Vagina (tissue), 2 donors: ENCODE results near the gene LRRC3. TPM values are rescaled to one million over a fixed set of nuclear protein-coding genes. Genes with fewer than 3 reads are reported as not detected.

Experiments
- DNase-seq, 2 donors: peaks; one replicate each; pipeline ENCODE4 v3.0.0-alpha.2; 2017; ENCODE audit errors: extremely low spot score in 2 of 2
- H3K27ac ChIP-seq: fragments of 200-600 bp; sonication (generic); one replicate; pipeline ENCODE4 v1.5.1; 2019
- H3K27me3 ChIP-seq: fragments of 200-600 bp; sonication (generic); one replicate; pipeline ENCODE4 v1.5.1; 2019
- H3K36me3 ChIP-seq, 2 donors: fragments of 200-600 bp; sonication (generic); one replicate each; pipeline ENCODE4 v1.5.1; 2017 to 2019
- H3K4me1 ChIP-seq: fragments of 200-600 bp; sonication (generic); one replicate; pipeline ENCODE4 v1.5.1; 2019
- H3K4me3 ChIP-seq, 2 donors: fragments of 200-600 bp; sonication (generic); 1 replicate in 1 of 2; 2 replicates in 1 of 2; pipeline ENCODE4 v1.5.1; 2016 to 2019
- H3K9me3 ChIP-seq: fragments of 200-600 bp; sonication (generic); one replicate; pipeline ENCODE4 v1.5.1; 2019
- CTCF ChIP-seq, 3 experiments: fragments of 450-650 bp in 2 of 3; fragments of 200-600 bp in 1 of 3; sonication (generic) in 1 of 3; IDR thresholded peaks; one replicate each; pipeline ENCODE4 v1.5.1; 2017 to 2019; ENCODE audit warnings: antibody characterized with exemption in 3 of 3, mild to moderate bottlenecking in 2 of 3, moderate library complexity in 2 of 3
- POLR2A ChIP-seq, 2 donors: fragments of 450-650 bp; IDR thresholded peaks; one replicate each; pipeline ENCODE4 v1.6.1; 2017; ENCODE audit warnings: antibody characterized with exemption in 2 of 2, mild to moderate bottlenecking in 2 of 2, moderate library complexity in 2 of 2
- POLR2AphosphoS5 ChIP-seq, 2 donors: sonication (generic); formaldehyde crosslinking; IDR thresholded peaks; one replicate each; pipeline ENCODE4 v1.9.0; 2017; ENCODE audit warnings: antibody characterized with exemption in 2 of 2, mild to moderate bottlenecking in 2 of 2, low read depth in 1 of 2; ENCODE audit not compliant: insufficient read depth in 1 of 2
- intact Hi-C: fragments of 100-400 bp; cut with DNase I; formaldehyde crosslinking; loops from one replicate; pipeline ENCODE4 v1.15.1; 2023
- total RNA-seq: library from RNA; depleted of rRNA; stranded (reverse); fragments of >200 nt; gene quantifications from one replicate; pipeline ENCODE4 v1.2.3, GENCODE V29; 2016

Gene LRRC3
- total RNA-seq, 1 donor from 2014 or later = 2.5 TPM

DNA sequence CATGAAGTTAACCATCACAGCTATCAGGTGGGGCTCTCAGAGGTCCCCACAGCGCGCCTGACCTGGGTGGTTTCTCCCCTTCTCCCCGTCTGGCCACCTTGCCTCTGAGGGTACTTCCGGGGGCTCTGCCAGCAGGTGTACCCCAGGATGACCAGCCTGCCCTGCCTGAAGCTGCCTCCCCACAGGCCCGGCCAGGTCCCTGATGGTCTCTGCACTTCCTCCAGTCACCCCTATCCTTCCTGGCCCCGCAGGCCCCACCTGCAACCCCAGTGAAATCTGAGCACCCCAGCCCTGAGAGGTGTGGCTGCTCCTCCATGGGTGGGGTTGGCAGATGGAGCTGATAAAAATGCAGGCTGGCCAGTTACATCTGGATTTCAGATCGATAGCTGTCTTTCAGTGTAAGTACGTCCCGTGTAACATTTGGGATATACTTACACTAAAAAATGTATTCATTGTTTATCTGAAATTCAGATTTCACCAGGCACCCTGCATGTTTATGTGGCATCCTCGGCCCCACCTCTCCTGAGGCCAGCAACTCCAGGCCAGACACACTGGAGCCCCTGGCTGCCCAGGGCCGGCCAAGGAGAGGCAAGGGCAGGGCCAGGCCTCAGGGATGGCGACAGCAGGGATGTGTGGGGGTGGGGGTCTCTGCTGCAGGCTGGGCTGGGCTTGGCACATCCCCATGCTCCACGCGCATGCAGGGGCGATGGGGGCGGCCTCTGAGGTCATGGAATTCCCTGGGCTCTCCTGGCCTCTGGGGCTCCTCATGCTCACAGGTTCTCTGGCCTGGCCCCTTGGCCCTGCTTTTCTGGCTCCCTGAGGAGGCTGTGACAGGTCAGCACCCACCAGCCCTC, 25.1 kb downstream of the LRRC3 start:
- H3K36me3 ChIP-seq = no peaks in the 10 kb centered on the region
- intact Hi-C loops = no loop called here
- H3K27me3 ChIP-seq = no peaks in the 10 kb centered on the region
- no peak overlapping the region for H3K27ac ChIP-seq
- no peak for TF ChIP-seq CTCF (IDR thresholded peaks at IDR 0.05)
- no peak for TF ChIP-seq POLR2AphosphoS5 (IDR thresholded peaks at IDR 0.05; ENCODE audit: insufficient read depth in 1 of 2, low read depth in 1 of 2)
- TF ChIP-seq POLR2A (IDR thresholded peaks at IDR 0.05) = no peak
- H3K9me3 ChIP-seq = no peaks in the 10 kb centered on the region
- H3K4me1 ChIP-seq = no peaks in the 10 kb centered on the region
- H3K4me3 ChIP-seq = no peak overlapping the region
- no peak for DNase-seq

DNA sequence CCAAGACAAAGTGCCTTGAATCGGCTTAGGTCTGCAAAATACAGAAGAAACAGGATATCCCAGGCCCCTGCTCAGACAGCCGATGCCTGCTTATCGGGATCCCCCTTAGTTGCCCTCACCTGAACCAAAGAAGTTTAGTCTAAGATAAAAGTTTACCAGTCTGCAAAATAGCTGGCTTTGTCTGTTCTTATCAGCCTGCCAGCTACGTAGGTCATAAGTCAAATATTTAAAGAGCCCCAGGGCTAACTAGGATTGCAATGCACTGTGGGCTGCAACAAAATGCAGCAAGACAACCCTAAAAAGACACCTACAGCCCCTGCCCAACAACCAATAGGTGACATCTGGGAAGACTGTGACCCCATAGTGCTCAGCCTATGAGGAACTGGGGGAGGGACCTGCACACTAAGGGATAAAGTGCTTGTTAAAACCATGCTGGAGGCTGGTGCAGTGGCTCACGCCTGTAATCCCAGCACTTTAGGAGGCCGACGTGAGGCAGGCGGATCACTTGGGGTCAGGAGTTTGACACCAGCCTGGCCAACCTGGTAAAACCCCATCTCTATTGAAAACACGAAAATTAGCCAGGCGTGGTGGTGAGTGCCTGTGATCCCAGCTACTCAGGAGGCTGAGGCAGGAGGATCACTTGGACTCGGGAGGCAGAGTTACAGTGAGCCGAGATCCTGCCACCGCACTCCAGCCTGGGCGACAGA, 27.4 kb downstream of the LRRC3 start:
- intact Hi-C loops = no loop called here
- DNase-seq = no peak
- no peaks in the 10 kb centered on the region for H3K9me3 ChIP-seq
- H3K36me3 ChIP-seq = no peaks in the 10 kb centered on the region
- no peak overlapping the region for H3K4me3 ChIP-seq
- H3K27me3 ChIP-seq = no peaks in the 10 kb centered on the region
- H3K4me1 ChIP-seq = no peaks in the 10 kb centered on the region
- TF ChIP-seq POLR2AphosphoS5 (IDR thresholded peaks at IDR 0.05; ENCODE audit: insufficient read depth in 1 of 2, low read depth in 1 of 2) = no peak
- no peak for TF ChIP-seq POLR2A (IDR thresholded peaks at IDR 0.05)
- TF ChIP-seq CTCF (IDR thresholded peaks at IDR 0.05) = no peak
- H3K27ac ChIP-seq = no peak overlapping the region

- Histone ChIP-seq H3K4me1 (no peaks in the 10 kb centered on the region), H3K4me3 (no peak overlapping the region), H3K27ac (no peak overlapping the region), H3K36me3 (no peaks in the 10 kb centered on the region), H3K27me3 (no peaks in the 10 kb centered on the region), H3K9me3 (no peaks in the 10 kb centered on the region)
- intact Hi-C loops = no loop called here
- no peak for DNase-seq
- no peak for TF ChIP-seq POLR2AphosphoS5 (IDR thresholded peaks at IDR 0.05; ENCODE audit: insufficient read depth in 1 of 2, low read depth in 1 of 2)
Observed at GRCh38 chr21:44483288-44484237, 28.3 kb downstream of the LRRC3 start.

DNA sequence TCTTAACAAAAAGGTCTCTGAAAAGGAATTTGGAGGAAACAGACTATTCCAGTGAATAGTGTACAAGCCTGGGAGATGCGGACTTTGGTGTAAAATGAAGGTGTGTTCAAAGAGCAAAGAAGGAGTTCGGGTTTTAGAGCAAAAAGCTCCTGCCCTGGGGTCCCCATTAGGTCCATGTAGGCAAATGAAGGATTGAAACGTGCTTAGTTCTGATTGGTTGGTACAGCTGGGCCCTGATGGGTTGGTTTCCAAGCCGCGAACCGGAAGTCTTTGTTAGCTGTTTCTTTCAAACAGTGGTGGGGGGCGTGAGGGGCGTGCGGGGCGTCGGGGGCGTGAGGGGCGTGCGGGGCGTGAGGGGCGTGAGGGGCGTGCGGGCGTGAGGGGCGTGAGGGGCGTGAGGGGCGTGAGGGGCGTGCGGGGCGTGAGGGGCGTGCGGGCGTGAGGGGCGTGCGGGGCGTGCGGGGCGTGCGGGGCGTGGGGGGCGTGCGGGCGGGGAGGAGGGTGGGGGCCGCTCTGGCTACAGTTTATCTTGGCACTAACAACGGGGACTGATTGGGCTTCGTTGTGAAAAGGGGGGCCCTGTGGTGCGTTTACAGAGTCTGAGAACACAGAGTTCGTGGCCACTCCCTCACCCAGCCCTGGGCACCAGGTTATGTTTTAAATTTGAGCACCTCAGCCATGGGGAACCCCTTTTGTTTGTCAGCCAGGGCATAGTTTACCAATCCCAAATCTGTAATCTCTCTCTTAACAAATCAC, 29.4 kb downstream of the LRRC3 start:
- Histone ChIP-seq H3K27me3 (no peaks in the 10 kb centered on the region), H3K36me3 (no peaks in the 10 kb centered on the region), H3K4me1 (no peaks in the 10 kb centered on the region), H3K27ac (no peak overlapping the region), H3K9me3 (no peaks in the 10 kb centered on the region), H3K4me3 (no peak overlapping the region)
- no peak for TF ChIP-seq CTCF (IDR thresholded peaks at IDR 0.05)
- no peak for TF ChIP-seq POLR2AphosphoS5 (IDR thresholded peaks at IDR 0.05; ENCODE audit: insufficient read depth in 1 of 2, low read depth in 1 of 2)
- no peak for TF ChIP-seq POLR2A (IDR thresholded peaks at IDR 0.05)
- no peak for DNase-seq
- intact Hi-C loops = no loop called here
